ENCODE results near the gene DNAH5. TPM values are rescaled to one million over a fixed set of nuclear protein-coding genes. Genes with fewer than 3 reads are reported as not detected.

DNAH5 gene
- total and polyA plus RNA-seq, 2 of the 8 experiments (the other 6 are each of a cell fraction or from before 2014, with no cell fraction given) = 0.30 to 0.73 TPM

- Histone ChIP-seq H3K4me1 (replicated peaks in 1 of 4; ENCODE audit: control insufficient read depth in 3 of 4, insufficient read depth in 4 of 4, low read length in 3 of 4) (peaks cover 0 to 12% (median 2%) of the 10 kb centered on the region in 4 experiments; a peak in 3 of 7 replicates), H3K79me2 (ENCODE audit: control insufficient read depth in 1 of 2, insufficient read depth in 2 of 2, low read length in 2 of 2) (no peaks in the 10 kb centered on the region), H3K14ac (ENCODE audit: insufficient read length) (no peak overlapping the region), H2BK120ac (replicated peaks; ENCODE audit: low read depth, low read length) (no peak overlapping the region), H3K27ac (ENCODE audit: low read depth, low read length) (no peak overlapping the region), H4K20me1 (replicated peaks in 1 of 2; ENCODE audit: control insufficient read depth in 1 of 2, insufficient read depth in 2 of 2, low read length in 2 of 2) (no peaks in the 10 kb centered on the region), H4K8ac (ENCODE audit: extremely low read depth, insufficient read depth, low read length) (no peak overlapping the region), H2AK5ac (ENCODE audit: low read depth, low read length) (no peak overlapping the region), H3K4me3 (ENCODE audit: extremely low read depth in 1 of 4, insufficient read depth in 2 of 4, low read depth in 3 of 4, low read length in 4 of 4) (no peak overlapping the region), H3K36me3 (ENCODE audit: control insufficient read depth in 2 of 4, insufficient read depth in 4 of 4, low read length in 3 of 4) (no peaks in the 10 kb centered on the region), H3K23me2 (ENCODE audit: low read depth, low read length) (no peaks in the 10 kb centered on the region), H2BK12ac (ENCODE audit: low read depth, low read length) (no peak overlapping the region), H3K23ac (ENCODE audit: insufficient read length) (no peak overlapping the region), H4K5ac (ENCODE audit: insufficient read length, low read depth, low read length) (no peak overlapping the region), H2BK20ac (ENCODE audit: low read length) (no peak overlapping the region), H4K91ac (replicated peaks; ENCODE audit: insufficient read length, low read length) (no peak overlapping the region), H2BK15ac (ENCODE audit: low read length) (no peak overlapping the region), H2BK5ac (ENCODE audit: low read depth, low read length) (no peak overlapping the region), H3K79me1 (ENCODE audit: low read depth, low read length) (no peaks in the 10 kb centered on the region), H3K4ac (replicated peaks; ENCODE audit: insufficient read length, low read depth, low read length) (no peak overlapping the region), H3K4me2 (ENCODE audit: insufficient read depth in 1 of 2, low read depth in 2 of 2, low read length in 2 of 2) (no peak overlapping the region), H3K56ac (replicated peaks; ENCODE audit: insufficient read length, low read depth, low read length) (no peak overlapping the region), H2AFZ (ENCODE audit: low read length) (no peak overlapping the region), H3K18ac (ENCODE audit: extremely low read depth, low read length) (no peak overlapping the region), H3K9me3 (ENCODE audit: insufficient read depth in 2 of 2, low read depth in 1 of 2, low read length in 1 of 2) (no peaks in the 10 kb centered on the region), H3K27me3 (replicated peaks in 1 of 4; ENCODE audit: control insufficient read depth in 3 of 4, extremely low read depth in 1 of 4, insufficient read depth in 3 of 4, low read length in 3 of 4) (no peaks in the 10 kb centered on the region), H3K9ac (replicated peaks in 1 of 4; ENCODE audit: extremely low read depth in 1 of 4, low read depth in 3 of 4, low read length in 3 of 4) (no peak overlapping the region)
- FAIRE-seq (no peak), DNase-seq (ENCODE audit: low read depth in 1 of 2, low spot score in 2 of 2) (no peak)
- ChIA-PET POLR2A (ENCODE audit: partially characterized antibody) (no interaction called here), CTCF (ENCODE audit: partially characterized antibody) (interaction anchor here (1.1 kb wide), 1 partner anchor 9 kb away, joined by 4 read pairs; no protein-coding TSS in a partner anchor)
- 90% methylated on average over 8 of the region's 8 CpGs; no CpG with 5 or more reads in 1 of the 2 experiments for WGBS, 2 experiments (ENCODE audit: extremely low coverage in 1 of 2, insufficient coverage in 1 of 2, insufficient read length in 1 of 2, insufficient replicate concordance in 2 of 2, low coverage in 1 of 2, low lambda C conversion rate in 2 of 2, missing lambda C conversion rate in 1 of 2)
- no peak for TF ChIP-seq YY1 (IDR thresholded peaks at IDR 0.05; ENCODE audit: low read depth, low read length)
- TF ChIP-seq ASH2L (IDR thresholded peaks at IDR 0.05; ENCODE audit: low read length) = no peak
- TF ChIP-seq TBP (IDR thresholded peaks at IDR 0.05; ENCODE audit: low read depth, low read length) = no peak
- no peak for TF ChIP-seq SIRT6 (IDR thresholded peaks at IDR 0.05; ENCODE audit: low read length)
These were observed 4.8 kb downstream of the DNAH5 start for GRCh38 chr5:13939638-13940037.

Measured in H1 (cell line).